ENCODE measurements around the gene FXR1. TPM values are rescaled to one million over a fixed set of nuclear protein-coding genes. Genes with fewer than 3 reads are reported as not detected.

The FXR1 gene
- total RNA-seq, 1 experiment from 2014 or later = 245 TPM

DNA sequence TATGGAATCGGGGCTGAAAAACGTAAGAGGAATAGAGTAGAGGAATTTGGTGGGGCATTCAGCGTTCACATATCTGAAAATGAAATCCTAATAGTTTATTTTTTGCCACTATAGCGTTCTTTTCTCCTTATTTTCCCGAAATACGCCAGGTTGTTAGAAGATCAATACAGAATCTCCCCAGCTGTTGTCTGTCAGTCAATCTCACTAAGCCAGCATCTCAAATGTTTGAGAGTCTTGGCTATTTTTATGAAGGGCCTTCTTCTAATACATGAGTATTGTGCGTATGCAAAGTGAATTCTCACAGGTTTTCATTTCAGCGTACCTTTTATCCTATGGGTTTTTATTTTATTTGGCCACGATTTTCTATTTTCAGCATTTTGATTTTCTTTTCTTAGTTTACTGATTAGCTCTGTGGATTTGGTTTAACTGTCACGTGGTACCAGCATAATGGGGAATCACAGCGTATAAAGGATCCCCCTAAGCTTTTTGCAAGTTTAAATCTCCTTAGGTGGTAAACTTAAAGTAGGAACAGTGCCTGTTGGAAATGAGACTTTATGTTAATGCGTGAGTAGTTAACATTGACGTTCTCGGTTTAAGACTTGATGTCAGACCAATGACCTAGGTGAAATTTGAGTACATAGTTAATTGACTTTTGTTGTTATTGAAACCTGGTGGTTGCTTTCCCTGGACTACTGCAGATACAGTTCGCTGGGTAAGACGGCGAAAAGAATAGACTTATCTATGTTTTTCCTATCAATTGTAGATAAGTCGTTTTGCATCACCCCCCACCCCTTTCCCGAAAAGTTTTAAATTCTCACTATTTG is 1.3 kb downstream of the FXR1 start:
- H3K36me3 Mint-ChIP-seq = peaks cover 36% of the 10 kb centered on the region
- peak overlapping the region; percentile 100 for H3K27ac Mint-ChIP-seq
- H3K4me3 Mint-ChIP-seq = peak overlapping the region; percentile 100
- peaks cover 49% of the 10 kb centered on the region for H3K4me1 Mint-ChIP-seq
- TF ChIP-seq ZNF317 (CRISPR knock-in tag; IDR thresholded peaks at IDR 0.05; ENCODE audit: borderline replicate concordance, low read depth) (no peak), PRRX2 (CRISPR knock-in tag; IDR thresholded peaks at IDR 0.05) (no peak), CREB1 (CRISPR knock-in tag; IDR thresholded peaks at IDR 0.05) (no peak)
- TF ChIP-seq, protein P1, sequence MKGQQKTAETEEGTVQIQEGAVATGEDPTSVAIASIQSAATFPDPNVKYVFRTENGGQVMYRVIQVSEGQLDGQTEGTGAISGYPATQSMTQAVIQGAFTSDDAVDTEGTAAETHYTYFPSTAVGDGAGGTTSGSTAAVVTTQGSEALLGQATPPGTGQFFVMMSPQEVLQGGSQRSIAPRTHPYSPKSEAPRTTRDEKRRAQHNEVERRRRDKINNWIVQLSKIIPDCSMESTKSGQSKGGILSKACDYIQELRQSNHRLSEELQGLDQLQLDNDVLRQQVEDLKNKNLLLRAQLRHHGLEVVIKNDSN (CRISPR knock-in tag; IDR thresholded peaks at IDR 0.05) = no peak
- TF ChIP-seq, protein P2, sequence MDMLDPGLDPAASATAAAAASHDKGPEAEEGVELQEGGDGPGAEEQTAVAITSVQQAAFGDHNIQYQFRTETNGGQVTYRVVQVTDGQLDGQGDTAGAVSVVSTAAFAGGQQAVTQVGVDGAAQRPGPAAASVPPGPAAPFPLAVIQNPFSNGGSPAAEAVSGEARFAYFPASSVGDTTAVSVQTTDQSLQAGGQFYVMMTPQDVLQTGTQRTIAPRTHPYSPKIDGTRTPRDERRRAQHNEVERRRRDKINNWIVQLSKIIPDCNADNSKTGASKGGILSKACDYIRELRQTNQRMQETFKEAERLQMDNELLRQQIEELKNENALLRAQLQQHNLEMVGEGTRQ (CRISPR knock-in tag; IDR thresholded peaks at IDR 0.05) = peak; percentile 51; the same call in 1 of the 2 replicates
- TF ChIP-seq, protein P3, sequence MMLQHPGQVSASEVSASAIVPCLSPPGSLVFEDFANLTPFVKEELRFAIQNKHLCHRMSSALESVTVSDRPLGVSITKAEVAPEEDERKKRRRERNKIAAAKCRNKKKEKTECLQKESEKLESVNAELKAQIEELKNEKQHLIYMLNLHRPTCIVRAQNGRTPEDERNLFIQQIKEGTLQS (CRISPR knock-in tag; conservative IDR thresholded peaks at IDR 0.05) = no peak
- no peak for ATAC-seq
- POLR2A ChIA-PET = interaction anchor here (0.6 to 1.8 kb wide), 5 partner anchors 13 to 267 kb away, joined by 4 to 8 read pairs (median 5); partner anchors contain the start of gene DNAJC19
- CTCF ChIA-PET = interaction anchor here (1.1 to 2.6 kb wide), 4 partner anchors 10 to 235 kb away, joined by 4 to 12 read pairs (median 8); partner anchors contain the start of gene CCDC39
- H3K27me3 Mint-ChIP-seq (ENCODE audit: low read depth) = no peaks in the 10 kb centered on the region
- DNase-seq (ENCODE audit: low spot score) = no peak
- H3K9me3 Mint-ChIP-seq = no peaks in the 10 kb centered on the region

- ATAC-seq = no peak
- peaks cover 73% of the 10 kb centered on the region for H3K4me1 Mint-ChIP-seq
These were observed 6.1 kb downstream of the FXR1 start for GRCh38 chr3:180918542-180918941.

More at GRCh38 chr3:180918542-180918941, 6.1 kb downstream of the FXR1 start:
- Mint-ChIP-seq H3K9me3 (no peaks in the 10 kb centered on the region), H3K27ac (peak overlapping the region; percentile 63), H3K27me3 (ENCODE audit: low read depth) (no peaks in the 10 kb centered on the region), H3K4me3 (no peak overlapping the region; the same call in 1 of the 2 replicates), H3K36me3 (peaks cover 34% of the 10 kb centered on the region)
- no peak for TF ChIP-seq JAZF1 (CRISPR knock-in tag; IDR thresholded peaks at IDR 0.05)
- no peak for TF ChIP-seq NR3C1 (CRISPR knock-in tag; conservative IDR thresholded peaks at IDR 0.05; ENCODE audit: low read depth)
- no peak for TF ChIP-seq ZMAT4 (CRISPR knock-in tag; IDR thresholded peaks at IDR 0.05)
- no peak for TF ChIP-seq CBFB (CRISPR knock-in tag; IDR thresholded peaks at IDR 0.05; ENCODE audit: low read depth)
- TF ChIP-seq ERG (CRISPR knock-in tag; IDR thresholded peaks at IDR 0.05) = no peak
- TF ChIP-seq FOXK1 (CRISPR knock-in tag; IDR thresholded peaks at IDR 0.05) = no peak
- no peak for TF ChIP-seq STAT6 (CRISPR knock-in tag; conservative IDR thresholded peaks at IDR 0.05; ENCODE audit: low read depth)
- no peak for TF ChIP-seq ETV6 (CRISPR knock-in tag; IDR thresholded peaks at IDR 0.05)
- TF ChIP-seq RELA (CRISPR knock-in tag; IDR thresholded peaks at IDR 0.05; ENCODE audit: borderline replicate concordance) = no peak
- no peak for TF ChIP-seq MYBL2 (CRISPR knock-in tag; IDR thresholded peaks at IDR 0.05)
- TF ChIP-seq ZNF425 (CRISPR knock-in tag; conservative IDR thresholded peaks at IDR 0.05) = no peak
- no peak for TF ChIP-seq FOXP1 (CRISPR knock-in tag; IDR thresholded peaks at IDR 0.05; ENCODE audit: borderline replicate concordance)
- TF ChIP-seq ZSCAN18 (CRISPR knock-in tag; IDR thresholded peaks at IDR 0.05) = no peak
- TF ChIP-seq, protein P2 (CRISPR knock-in tag; IDR thresholded peaks at IDR 0.05) = no peak
- ChIA-PET POLR2A (no interaction called here), CTCF (interaction anchor here (0.7 kb wide), 1 partner anchor 62 kb away, joined by 3 read pairs; no protein-coding TSS in a partner anchor)
- DNase-seq (ENCODE audit: low spot score) = no peak
